K562 (cell line): ENCODE measurements around the gene ENKD1. TPM values are rescaled to one million over a fixed set of nuclear protein-coding genes. Genes with fewer than 3 reads are reported as not detected.

Experiments used
- ATAC-seq: fragments of 200-7000 bp; cut with Tn5 transposase; 3 replicates; pipeline ENCODE4 v1.9.1; 2020; ENCODE audit warnings: moderate library complexity
- BruUV-seq: library from RNA; stranded (reverse); fragments of 400-500 nt; replicated peaks from 2 replicates; lab custom pipeline; 2021; lab: Mats Ljungman, UMichigan
- CTCF ChIA-PET: fragments of 300-600 bp; formaldehyde crosslinking; extraction: SDS; loops from one replicate; lab custom pipeline; 2021; ENCODE audit warnings: low intra/inter-chr PET ratio; lab: Yijun Ruan, JAX
- POLR2A ChIA-PET: fragments of 300-600, 350-650 bp; sonication (Branson Sonifier 250); formaldehyde crosslinking; extraction: SDS; loops from one replicate; lab custom pipeline; 2021; ENCODE audit warnings: antibody characterized with exemption, inconsistent platforms; lab: Yijun Ruan, JAX
- DNase-seq, 4 experiments: peaks; one replicate each; pipeline versions ENCODE4 v3.0.0 to v3.0.0-alpha.2; 2011 to 2018; ENCODE audit warnings: low spot score in 3 of 4, mixed read lengths in 3 of 4; ENCODE audit errors: extremely low read depth in 1 of 4
- FAIRE-seq: peaks from 2 replicates; lab custom pipeline; 2011; peaks lifted over from hg19 to GRCh38; lab: Jason Lieb, UNC
- H2AFZ ChIP-seq: 2 replicates; pipeline ENCODE4 v1.6.0; 2011; ENCODE audit warnings: low read depth, low read length, control low read depth, inconsistent platforms
- H3K27ac ChIP-seq: fragments of 200-600 bp; 3 replicates; pipeline ENCODE4 v1.8.0; 2011; ENCODE audit warnings: low read depth, mild to moderate bottlenecking, control low read depth, inconsistent platforms, low read length, moderate library complexity, mixed read lengths; ENCODE audit errors: extremely low read depth
- H3K27me3 ChIP-seq, 2 experiments: fragments of 300-600 bp in 1 of 2; 2 replicates in 1 of 2; 3 replicates in 1 of 2; pipeline versions ENCODE4 v1.6.0 to v1.8.0; 2011; ENCODE audit warnings: inconsistent platforms in 2 of 2, low read length in 2 of 2, mild to moderate bottlenecking in 1 of 2, mixed read lengths in 1 of 2, moderate library complexity in 1 of 2; ENCODE audit not compliant: control insufficient read depth in 2 of 2, insufficient read depth in 2 of 2
- H3K36me3 ChIP-seq: fragments of 300-600 bp; 3 replicates; pipeline ENCODE4 v1.8.0; 2011; ENCODE audit warnings: mild to moderate bottlenecking, low read length, inconsistent platforms; ENCODE audit not compliant: control insufficient read depth, insufficient read depth
- H3K4me1 ChIP-seq, 2 experiments: fragments of 200-600 bp in 1 of 2; replicated peaks in 1 of 2; 2 replicates in 1 of 2; 3 replicates in 1 of 2; pipeline versions ENCODE4 v1.5.1 to v1.8.0; 2011; ENCODE audit warnings: inconsistent platforms in 2 of 2, low read length in 2 of 2, mild to moderate bottlenecking in 1 of 2, mixed read lengths in 1 of 2, moderate library complexity in 1 of 2; ENCODE audit not compliant: control insufficient read depth in 2 of 2, insufficient read depth in 2 of 2
- H3K4me2 ChIP-seq: 2 replicates; pipeline ENCODE4 v1.6.1; 2011; ENCODE audit warnings: low read length, control low read depth, inconsistent platforms, mixed read lengths; ENCODE audit not compliant: insufficient read depth
- H3K4me3 ChIP-seq: fragments of 200-600 bp; sonication (generic), shearing (Covaris generic); 2 replicates; pipeline ENCODE4 v1.5.1; 2016; ENCODE audit warnings: control low read depth, inconsistent platforms
- H3K79me2 ChIP-seq: fragments of 200-600 bp; 3 replicates; pipeline ENCODE4 v1.8.0; 2011; ENCODE audit warnings: low read length, inconsistent platforms; ENCODE audit not compliant: control insufficient read depth, insufficient read depth
- H3K9ac ChIP-seq, 2 experiments: 2 replicates each; pipeline versions ENCODE4 v1.6.0 to v1.6.1; 2011; ENCODE audit warnings: low read depth in 2 of 2, low read length in 2 of 2, control low read depth in 1 of 2, inconsistent platforms in 1 of 2, mild to moderate bottlenecking in 1 of 2, mixed read lengths in 1 of 2; ENCODE audit not compliant: insufficient read depth in 1 of 2
- H3K9me1 ChIP-seq: one replicate; pipeline ENCODE4 v1.6.0; 2011; ENCODE audit warnings: inconsistent platforms, mild to moderate bottlenecking, low read length, moderate library complexity; ENCODE audit not compliant: control insufficient read depth, insufficient read depth
- H3K9me3 ChIP-seq: replicated peaks from 2 replicates; pipeline ENCODE4 v1.5.1; 2011; ENCODE audit warnings: low read depth, low read length, inconsistent platforms; ENCODE audit not compliant: control insufficient read depth, insufficient read depth
- H4K20me1 ChIP-seq: replicated peaks from 2 replicates; pipeline ENCODE4 v1.6.1; 2011; ENCODE audit warnings: low read length, inconsistent platforms, mixed read lengths; ENCODE audit not compliant: control insufficient read depth, insufficient read depth
- KLF10 ChIP-seq: fragments of 250-450 bp; sonication (Bioruptor Pico); IDR thresholded peaks from 2 replicates; pipeline ENCODE4 v1.6.1; 2021; ENCODE audit warnings: matching md5 sums
- MAFG ChIP-seq: fragments of 450-650 bp; conservative IDR thresholded peaks from 2 replicates; pipeline ENCODE4 v1.6.1; 2016; ENCODE audit warnings: missing genetic modification characterization, missing compliant biosample characterization
- NCOR1 ChIP-seq: fragments of 450-650 bp; IDR thresholded peaks from 2 replicates; pipeline ENCODE4 v1.6.1; 2016; ENCODE audit warnings: mild to moderate bottlenecking, moderate library complexity
- NFRKB ChIP-seq: fragments of 450-650 bp; IDR thresholded peaks from 2 replicates; pipeline ENCODE4 v1.6.1; 2016; ENCODE audit warnings: low read depth
- RFX7 ChIP-seq: fragments of 250-450 bp; sonication (Bioruptor Pico); IDR thresholded peaks from 2 replicates; pipeline ENCODE4 v1.5.1; 2021; ENCODE audit warnings: mild to moderate bottlenecking
- SETDB1 ChIP-seq: IDR thresholded peaks from one replicate; pipeline ENCODE4 v1.6.1; 2012; ENCODE audit warnings: low read length, control low read depth, inconsistent platforms
- SIX5 ChIP-seq, 2 experiments: IDR thresholded peaks; 2 replicates each; pipeline ENCODE4 v1.6.1; 2011; ENCODE audit warnings: low read length in 2 of 2, borderline replicate concordance in 1 of 2, low read depth in 1 of 2, mild to moderate bottlenecking in 1 of 2, moderate library complexity in 1 of 2; ENCODE audit not compliant: insufficient read depth in 1 of 2
- WGBS: fragments of 100-300 bp; shearing (Covaris generic); methylation state at CpG from one replicate; pipeline ENCODE4 v1.1.6; 2016; ENCODE audit warnings: low coverage, mixed read lengths; ENCODE audit not compliant: insufficient coverage; ENCODE audit errors: missing lambda C conversion rate; 5-methylcytosine and 5-hydroxymethylcytosine counted together
- in situ Hi-C: fragments of 300-500 bp; cut with MboI; formaldehyde crosslinking; loops from 4 replicates; pipeline ENCODE4 v1.15.0; 2018; ENCODE audit warnings: inconsistent platforms, mixed read lengths
- intact Hi-C: fragments of 100-400 bp; cut with micrococcal nuclease; formaldehyde crosslinking; loops from 2 replicates; pipeline ENCODE4 v1.14.2; 2022
- polyA plus RNA-seq, 8 experiments: library from polyadenylated mRNA; depleted of rRNA in 4 of 8; stranded (reverse) in 5 of 8; unstranded in 3 of 8; fragments of >200 nt; fragmentation: Nextera tagmentation in 2 of 8; fragmentation: Illumina TruSeq in 1 of 8; extraction: Ambion mirVana in 2 of 8; extraction: Trizol in 1 of 8; gene quantifications; 2 replicates each; pipeline versions ENCODE4 v1.2.1 to v1.2.3, GENCODE V29; 2011 to 2014; ENCODE audit warnings: inconsistent platforms in 1 of 8, missing spikeins in 1 of 8
- total RNA-seq, 7 experiments: library from RNA; depleted of rRNA in 6 of 7; stranded (reverse); fragments of >200 nt in 6 of 7; fragmentation: Illumina TruSeq in 2 of 7; extraction: Trizol in 2 of 7; gene quantifications; 2 replicates each; pipeline versions ENCODE4 v1.2.1 to v1.2.3, GENCODE V29; 2011 to 2021; ENCODE audit warnings: low replicate concordance in 1 of 7
- TF ChIP-seq, protein P1 (sequence below), 2 experiments: fragments of 450-650 bp; conservative IDR thresholded peaks; 2 replicates each; pipeline ENCODE4 v1.6.1; 2017; ENCODE audit warnings: mild to moderate bottlenecking in 2 of 2, moderate library complexity in 2 of 2

ENKD1 gene
- total and polyA plus RNA-seq, 9 of the 15 experiments (the other 6 are each of a cell fraction or from before 2014, with no cell fraction given): 1.1 to 26.9 (median 8.3) TPM

DNA sequence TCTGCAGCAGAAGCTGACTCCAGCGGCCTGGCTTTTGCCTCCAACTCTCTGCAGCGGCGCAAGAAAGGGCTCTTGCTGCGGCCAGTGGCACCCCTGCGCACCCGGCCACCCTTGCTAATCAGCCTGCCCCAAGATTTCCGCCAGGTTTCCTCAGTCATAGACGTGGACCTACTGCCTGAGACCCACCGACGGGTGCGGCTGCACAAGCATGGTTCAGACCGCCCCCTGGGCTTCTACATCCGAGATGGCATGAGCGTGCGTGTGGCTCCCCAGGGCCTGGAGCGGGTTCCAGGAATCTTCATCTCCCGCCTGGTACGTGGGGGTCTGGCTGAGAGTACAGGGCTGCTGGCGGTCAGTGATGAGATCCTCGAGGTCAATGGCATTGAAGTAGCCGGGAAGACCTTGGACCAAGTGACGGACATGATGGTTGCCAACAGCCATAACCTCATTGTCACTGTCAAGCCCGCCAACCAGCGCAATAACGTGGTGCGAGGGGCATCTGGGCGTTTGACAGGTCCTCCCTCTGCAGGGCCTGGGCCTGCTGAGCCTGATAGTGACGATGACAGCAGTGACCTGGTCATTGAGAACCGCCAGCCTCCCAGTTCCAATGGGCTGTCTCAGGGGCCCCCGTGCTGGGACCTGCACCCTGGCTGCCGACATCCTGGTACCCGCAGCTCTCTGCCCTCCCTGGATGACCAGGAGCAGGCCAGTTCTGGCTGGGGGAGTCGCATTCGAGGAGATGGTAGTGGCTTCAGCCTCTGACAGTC, 4.5 kb downstream of the ENKD1 start:
- TF ChIP-seq SIX5 (IDR thresholded peaks at IDR 0.05; ENCODE audit: borderline replicate concordance in 1 of 2, insufficient read depth in 1 of 2, low read depth in 1 of 2, low read length in 2 of 2) (no peak), NCOR1 (no peak), NFRKB (no peak), RFX7 (CRISPR knock-in tag) (no peak), SETDB1 (no peak), KLF10 (no peak), MAFG (tag) (no peak)
- TF ChIP-seq, protein P1, sequence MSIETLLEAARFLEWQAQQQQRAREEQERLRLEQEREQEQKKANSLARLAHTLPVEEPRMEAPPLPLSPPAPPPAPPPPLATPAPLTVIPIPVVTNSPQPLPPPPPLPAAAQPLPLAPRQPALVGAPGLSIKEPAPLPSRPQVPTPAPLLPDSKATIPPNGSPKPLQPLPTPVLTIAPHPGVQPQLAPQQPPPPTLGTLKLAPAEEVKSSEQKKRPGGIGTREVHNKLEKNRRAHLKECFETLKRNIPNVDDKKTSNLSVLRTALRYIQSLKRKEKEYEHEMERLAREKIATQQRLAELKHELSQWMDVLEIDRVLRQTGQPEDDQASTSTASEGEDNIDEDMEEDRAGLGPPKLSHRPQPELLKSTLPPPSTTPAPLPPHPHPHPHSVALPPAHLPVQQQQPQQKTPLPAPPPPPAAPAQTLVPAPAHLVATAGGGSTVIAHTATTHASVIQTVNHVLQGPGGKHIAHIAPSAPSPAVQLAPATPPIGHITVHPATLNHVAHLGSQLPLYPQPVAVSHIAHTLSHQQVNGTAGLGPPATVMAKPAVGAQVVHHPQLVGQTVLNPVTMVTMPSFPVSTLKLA (conservative IDR thresholded peaks at IDR 0.05): no peak
- TF ChIP-seq, all 486 proteins: peak for 0
- ChIA-PET CTCF (no interaction called here), POLR2A (interaction anchor here (0.6 to 1.1 kb wide), 2 partner anchors 60 to 286 kb away, joined by 3 to 5 read pairs; no protein-coding TSS in a partner anchor)
- Histone ChIP-seq H3K4me3 (no peak overlapping the region), H3K27ac (no peak overlapping the region), H4K20me1 (peaks cover 8% of the 10 kb centered on the region; the same call in 1 of the 2 replicates), H3K79me2 (peaks cover 17% of the 10 kb centered on the region), H3K9ac (0 out of 4 replicates have a peak overlapping the region, but pooled peaks of 1 of the 2 experiments have one; percentile 14), H3K9me3 (no peaks in the 10 kb centered on the region), H3K36me3 (peaks cover 23% of the 10 kb centered on the region), H2AFZ (no peak overlapping the region), H3K9me1 (no peaks in the 10 kb centered on the region), H3K4me1 (peaks cover 11 to 63% of the 10 kb centered on the region in 2 experiments), H3K4me2 (no peak overlapping the region), H3K27me3 (no peaks in the 10 kb centered on the region)
- FAIRE-seq: no peak
- no peak for ATAC-seq
- intact Hi-C loops (no loop called here), in situ Hi-C loops (no loop called here)
- no TSS peak for BruUV-seq
- 84% methylated on average over 33 of the region's 34 CpGs for WGBS
- DNase-seq: no peak
